ENCODE results near the gene CAMK2N2. TPM values are rescaled to one million over a fixed set of nuclear protein-coding genes. Genes with fewer than 3 reads are reported as not detected.
A peak's percentile ranks its signal among the peaks of the same experiment; 100 is the strongest.

CAMK2N2 gene
- total RNA-seq, 2 donors from 2014 or later, result 0.33 to 1.8 TPM

DNA sequence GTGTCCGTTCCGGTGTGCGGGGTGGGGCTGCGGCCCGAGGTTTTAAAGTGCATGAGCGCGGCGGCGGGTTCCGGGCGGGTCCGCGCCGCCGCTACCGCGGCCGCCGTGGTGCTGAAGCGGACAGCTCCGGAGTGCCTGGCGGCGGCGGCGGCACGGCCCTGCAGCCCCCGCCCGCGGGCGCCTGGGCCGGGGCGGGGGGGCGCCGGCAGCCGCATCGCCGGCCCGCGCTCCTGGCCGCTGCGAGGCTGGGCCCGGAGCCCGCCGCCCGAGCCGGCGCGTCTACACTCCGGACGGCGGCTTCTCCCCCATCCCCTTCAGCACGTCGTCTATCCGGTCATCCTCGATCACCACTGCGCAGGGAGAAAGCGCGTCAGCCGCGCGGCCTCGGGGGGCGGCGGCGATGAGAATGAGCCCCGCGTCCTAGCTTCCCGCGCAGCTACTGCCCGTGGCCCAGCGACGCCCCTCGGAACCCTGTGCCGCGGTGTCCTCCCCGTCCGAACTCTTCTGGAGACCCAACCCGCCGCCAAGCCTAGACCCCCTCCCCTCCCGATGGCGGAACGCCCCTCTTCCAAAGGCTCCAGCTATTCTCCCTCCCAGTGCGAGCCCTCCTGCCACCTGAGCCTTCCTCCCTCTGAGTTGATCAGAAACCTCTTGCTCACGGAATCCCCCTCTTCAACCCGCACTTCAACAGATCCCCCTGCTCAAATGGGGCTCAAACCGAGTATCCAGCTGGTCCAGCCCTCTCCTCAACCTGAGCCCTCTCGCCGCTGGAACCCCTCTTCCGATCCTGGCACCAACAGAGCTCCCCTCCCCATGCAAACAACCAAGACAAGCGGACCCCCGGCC is 1.3 kb downstream of the CAMK2N2 start:
- H3K27ac Mint-ChIP-seq, result no peak overlapping the region

DNA sequence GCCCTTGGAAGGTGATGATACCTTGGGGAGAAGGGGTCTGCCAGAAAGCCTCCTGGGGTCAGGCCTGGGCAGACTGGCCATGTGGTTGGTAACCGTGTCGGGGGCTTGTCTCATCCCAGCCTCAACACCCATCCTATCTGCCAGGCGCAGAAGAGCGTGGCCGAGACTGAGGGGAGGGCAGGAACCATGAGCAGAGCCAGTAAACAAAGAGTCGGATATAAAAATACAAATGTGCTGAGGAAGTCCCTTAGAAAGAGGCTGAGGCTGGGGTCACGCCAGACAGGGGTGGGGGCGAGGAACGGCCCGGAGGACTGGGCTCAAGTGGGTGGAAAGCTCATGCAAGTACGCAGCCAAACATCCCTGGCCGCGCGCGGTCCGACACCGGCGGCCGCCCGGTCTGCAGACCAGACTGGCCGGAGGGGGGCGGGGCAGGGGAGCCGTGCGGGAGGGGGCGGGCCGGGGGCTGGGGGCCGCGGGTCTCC is 1.9 kb downstream of the CAMK2N2 start:
- 19 to 35% methylated on average over 3 to 28 of the region's 28 CpGs for WGBS, 2 experiments (ENCODE audit: insufficient coverage in 1 of 2, insufficient read length in 1 of 2)
- no peak overlapping the region for H3K27ac Mint-ChIP-seq

More for the DNA sequence above, 1.3 kb downstream of the CAMK2N2 start:
- Mint-ChIP-seq H3K4me3 (peak overlapping the region; percentile 66), H3K4me1 (peaks cover 14% of the 10 kb centered on the region), H3K27me3 (ENCODE audit: insufficient read depth) (peaks cover 86% of the 10 kb centered on the region), H3K36me3 (ENCODE audit: low read depth) (peaks cover 6% of the 10 kb centered on the region), H3K9me3 (no peaks in the 10 kb centered on the region)
- Histone ChIP-seq H3K4me1 (ENCODE audit: control insufficient read depth, insufficient read depth, low read length) (no peaks in the 10 kb centered on the region), H3K27ac (ENCODE audit: low read depth, low read length) (no peak overlapping the region), H3K27me3 (ENCODE audit: control insufficient read depth, insufficient read depth, low read length, poor library complexity, severe bottlenecking) (peaks cover 92% of the 10 kb centered on the region), H3K9me3 (ENCODE audit: control insufficient read depth, low read length) (no peaks in the 10 kb centered on the region), H3K36me3 (ENCODE audit: control insufficient read depth, insufficient read depth, low read length) (no peaks in the 10 kb centered on the region), H3K9ac (ENCODE audit: extremely low read depth, low read length, poor library complexity, severe bottlenecking) (no peak overlapping the region), H3K4me3 (ENCODE audit: low read length) (peak overlapping the region; percentile 56)
- WGBS, 2 experiments (ENCODE audit: insufficient coverage in 1 of 2, insufficient read length in 1 of 2), result 1 to 3% methylated on average over 24 to 91 of the region's 91 CpGs
- TF ChIP-seq, protein P1, sequence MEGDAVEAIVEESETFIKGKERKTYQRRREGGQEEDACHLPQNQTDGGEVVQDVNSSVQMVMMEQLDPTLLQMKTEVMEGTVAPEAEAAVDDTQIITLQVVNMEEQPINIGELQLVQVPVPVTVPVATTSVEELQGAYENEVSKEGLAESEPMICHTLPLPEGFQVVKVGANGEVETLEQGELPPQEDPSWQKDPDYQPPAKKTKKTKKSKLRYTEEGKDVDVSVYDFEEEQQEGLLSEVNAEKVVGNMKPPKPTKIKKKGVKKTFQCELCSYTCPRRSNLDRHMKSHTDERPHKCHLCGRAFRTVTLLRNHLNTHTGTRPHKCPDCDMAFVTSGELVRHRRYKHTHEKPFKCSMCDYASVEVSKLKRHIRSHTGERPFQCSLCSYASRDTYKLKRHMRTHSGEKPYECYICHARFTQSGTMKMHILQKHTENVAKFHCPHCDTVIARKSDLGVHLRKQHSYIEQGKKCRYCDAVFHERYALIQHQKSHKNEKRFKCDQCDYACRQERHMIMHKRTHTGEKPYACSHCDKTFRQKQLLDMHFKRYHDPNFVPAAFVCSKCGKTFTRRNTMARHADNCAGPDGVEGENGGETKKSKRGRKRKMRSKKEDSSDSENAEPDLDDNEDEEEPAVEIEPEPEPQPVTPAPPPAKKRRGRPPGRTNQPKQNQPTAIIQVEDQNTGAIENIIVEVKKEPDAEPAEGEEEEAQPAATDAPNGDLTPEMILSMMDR (conservative IDR thresholded peaks at IDR 0.05), result no peak
- DNase-seq, result peak; percentile 82

DNA sequence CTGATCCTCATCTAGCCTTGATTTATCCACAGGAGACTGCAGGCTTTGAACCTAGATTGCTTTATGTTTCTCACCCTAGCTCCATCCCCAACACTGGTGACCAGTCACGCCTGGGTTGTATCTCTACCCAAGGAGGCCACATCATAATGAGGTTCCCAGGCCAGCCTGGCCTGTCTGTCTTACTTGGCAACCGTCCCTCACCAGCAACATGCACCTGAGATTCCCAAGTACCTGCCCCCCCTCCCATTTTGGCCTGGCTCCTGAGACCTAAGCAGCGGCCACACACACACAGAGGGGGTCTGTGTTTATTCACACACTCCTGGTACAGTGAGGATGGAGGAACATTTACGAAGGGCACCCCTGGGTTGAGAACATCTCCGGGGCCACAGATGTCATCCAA is 2.4 kb downstream of the CAMK2N2 start:
- 82 to 86% methylated on average over 4 to 5 of the region's 5 CpGs for WGBS, 2 experiments (ENCODE audit: insufficient coverage in 1 of 2, insufficient read length in 1 of 2)
- no peak for DNase-seq
- TF ChIP-seq, protein P1 (conservative IDR thresholded peaks at IDR 0.05), result no peak
- H3K27me3 ChIP-seq (ENCODE audit: control insufficient read depth, insufficient read depth, low read length, poor library complexity, severe bottlenecking), result peaks cover 94% of the 10 kb centered on the region
- H3K4me1 ChIP-seq (ENCODE audit: control insufficient read depth, insufficient read depth, low read length), result no peaks in the 10 kb centered on the region
- no peak overlapping the region for H3K9ac ChIP-seq (ENCODE audit: extremely low read depth, low read length, poor library complexity, severe bottlenecking)
- H3K4me3 ChIP-seq (ENCODE audit: low read length), result no peak overlapping the region
- H3K36me3 ChIP-seq (ENCODE audit: control insufficient read depth, insufficient read depth, low read length), result no peaks in the 10 kb centered on the region
- Mint-ChIP-seq H3K27me3 (ENCODE audit: insufficient read depth) (peaks cover 82% of the 10 kb centered on the region), H3K27ac (no peak overlapping the region), H3K4me3 (peak overlapping the region; percentile 32), H3K36me3 (ENCODE audit: low read depth) (peaks cover 6% of the 10 kb centered on the region), H3K4me1 (peaks cover 14% of the 10 kb centered on the region), H3K9me3 (no peaks in the 10 kb centered on the region)
- H3K9me3 ChIP-seq (ENCODE audit: control insufficient read depth, low read length), result no peaks in the 10 kb centered on the region
- no peak overlapping the region for H3K27ac ChIP-seq (ENCODE audit: low read depth, low read length)

More for the DNA sequence above, 1.9 kb downstream of the CAMK2N2 start:
- peak overlapping the region; percentile 32 for H3K4me3 Mint-ChIP-seq
- H3K36me3 ChIP-seq (ENCODE audit: control insufficient read depth, insufficient read depth, low read length), result no peaks in the 10 kb centered on the region
- peaks cover 14% of the 10 kb centered on the region for H3K4me1 Mint-ChIP-seq
- DNase-seq, result no peak
- no peak overlapping the region for H3K4me3 ChIP-seq (ENCODE audit: low read length)
- no peak overlapping the region for H3K9ac ChIP-seq (ENCODE audit: extremely low read depth, low read length, poor library complexity, severe bottlenecking)
- no peak overlapping the region for H3K27ac ChIP-seq (ENCODE audit: low read depth, low read length)
- H3K9me3 ChIP-seq (ENCODE audit: control insufficient read depth, low read length), result no peaks in the 10 kb centered on the region
- peaks cover 92% of the 10 kb centered on the region for H3K27me3 ChIP-seq (ENCODE audit: control insufficient read depth, insufficient read depth, low read length, poor library complexity, severe bottlenecking)
- H3K4me1 ChIP-seq (ENCODE audit: control insufficient read depth, insufficient read depth, low read length), result no peaks in the 10 kb centered on the region
- TF ChIP-seq, protein P1 (conservative IDR thresholded peaks at IDR 0.05), result no peak
- H3K9me3 Mint-ChIP-seq, result no peaks in the 10 kb centered on the region
- H3K36me3 Mint-ChIP-seq (ENCODE audit: low read depth), result peaks cover 6% of the 10 kb centered on the region
- H3K27me3 Mint-ChIP-seq (ENCODE audit: insufficient read depth), result peaks cover 84% of the 10 kb centered on the region
